Heart left ventricle (tissue), 13 donors: Measurements from ENCODE around the gene ARHGAP30.

ENCODE experiments used
- POLR2A ChIP-seq, 2 donors: fragments of 450-650 bp; IDR thresholded peaks; one replicate each; pipeline ENCODE4 v1.6.1; 2017; ENCODE audit warnings: antibody characterized with exemption in 2 of 2, mild to moderate bottlenecking in 2 of 2, moderate library complexity in 2 of 2
- TF ChIP-seq, protein P1 (sequence below), 12 donors: fragments of 200-600 bp; sonication (generic) in 4 of 12; IDR thresholded peaks; one replicate each; pipeline versions ENCODE4 v1.5.0 to v1.8.0; 2018 to 2022; ENCODE audit warnings: antibody characterized with exemption in 12 of 12, mild to moderate bottlenecking in 5 of 12
- donor health status: ischemic (EF 13 %, LVEDD 7.1; RV severe dilation, severe dysfunction).
- donor health status: DM: no; HTN: yes; CAD: no.
- donor health status: DM: no; HTN: no; CAD: no.
- donor health status: ischemic (EF 25% LVEDD 6.9; RV normal size, moderate dysfunction).
- donor health status: ischemic (EF 25% LVEDD 5.7; RV mildly dilated, moderate dysfunction).
- donor health status: ischemic (EF 35%, LVEDD 5.7; RV mildly dilated, moderate dysfunction).
- donor health status: nonischemic (EF 11% LVEDD 7.7; RV severe dilation, severe dysfunction).
- donor health status: DM: yes; HTN: yes; CAD: no.
- donor health status: PGD.
- donor health status: ischemic (EF 29% LVEDD 5.4; RV normal size, mild dysfunction).
- donor health status: nonischemic (EF 23%, LVEDD 6.1; RV moderate dilation, normal function).

DNA sequence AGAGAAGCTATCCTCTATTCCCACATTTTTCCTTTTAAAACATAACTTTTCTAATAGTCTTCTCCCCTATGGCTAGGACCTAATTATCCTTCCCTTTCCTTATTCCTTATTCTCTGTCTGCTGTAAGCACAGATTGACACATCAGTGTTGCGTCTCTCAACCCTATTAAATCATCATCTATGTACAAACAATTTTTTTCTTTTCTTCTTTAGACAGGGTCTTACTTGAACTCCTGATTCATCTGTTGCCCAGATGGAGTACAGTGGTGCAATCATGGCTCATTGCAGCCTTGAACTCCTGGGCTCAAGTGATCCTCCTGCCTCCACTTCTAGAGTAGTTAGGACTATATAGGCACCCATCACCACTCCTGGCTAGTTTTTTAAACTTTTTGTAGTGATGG, 36.7 kb upstream of the ARHGAP30 start:
- TF ChIP-seq, protein P1, sequence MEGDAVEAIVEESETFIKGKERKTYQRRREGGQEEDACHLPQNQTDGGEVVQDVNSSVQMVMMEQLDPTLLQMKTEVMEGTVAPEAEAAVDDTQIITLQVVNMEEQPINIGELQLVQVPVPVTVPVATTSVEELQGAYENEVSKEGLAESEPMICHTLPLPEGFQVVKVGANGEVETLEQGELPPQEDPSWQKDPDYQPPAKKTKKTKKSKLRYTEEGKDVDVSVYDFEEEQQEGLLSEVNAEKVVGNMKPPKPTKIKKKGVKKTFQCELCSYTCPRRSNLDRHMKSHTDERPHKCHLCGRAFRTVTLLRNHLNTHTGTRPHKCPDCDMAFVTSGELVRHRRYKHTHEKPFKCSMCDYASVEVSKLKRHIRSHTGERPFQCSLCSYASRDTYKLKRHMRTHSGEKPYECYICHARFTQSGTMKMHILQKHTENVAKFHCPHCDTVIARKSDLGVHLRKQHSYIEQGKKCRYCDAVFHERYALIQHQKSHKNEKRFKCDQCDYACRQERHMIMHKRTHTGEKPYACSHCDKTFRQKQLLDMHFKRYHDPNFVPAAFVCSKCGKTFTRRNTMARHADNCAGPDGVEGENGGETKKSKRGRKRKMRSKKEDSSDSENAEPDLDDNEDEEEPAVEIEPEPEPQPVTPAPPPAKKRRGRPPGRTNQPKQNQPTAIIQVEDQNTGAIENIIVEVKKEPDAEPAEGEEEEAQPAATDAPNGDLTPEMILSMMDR (IDR thresholded peaks at IDR 0.05): no peak
- TF ChIP-seq POLR2A (IDR thresholded peaks at IDR 0.05): no peak
